Measurements from ENCODE around the gene CEP290.

CEP290 gene

GRCh38 chr12:88141774-88142609 lies at the start of gene CEP290, which contains the start of gene TMTC3:
CEP290 (minus strand) TSS chr12:88142088; CDS start chr12:88141307, 781 bp downstream.
TMTC3 (plus strand) TSS chr12:88142307; CDS start chr12:88148316, 6,009 bp downstream.
- peak; percentile 99 to 100 for DNase-seq (ENCODE audit: low read depth in 2 of 2)
- TF ChIP-seq CTCF (IDR thresholded peaks at IDR 0.05; ENCODE audit: low read depth, low read length) = no peak
- H3K4me3 ChIP-seq (replicated peaks in 1 of 2; ENCODE audit: low read depth in 2 of 2, low read length in 2 of 2) = peak within 1 kb of the TSS; percentile 79 to 93

GRCh38 chr12:88188180-88188579 lies 46.3 kb upstream of the CEP290 start:
- no peak overlapping the region for H3K4me3 ChIP-seq (replicated peaks in 1 of 2; ENCODE audit: low read depth in 2 of 2, low read length in 2 of 2)
- peak in 1 of 2 donors; percentile 59 for DNase-seq (ENCODE audit: low read depth in 2 of 2)
- no peak for TF ChIP-seq CTCF (IDR thresholded peaks at IDR 0.05; ENCODE audit: low read depth, low read length)

- no peak for TF ChIP-seq CTCF (IDR thresholded peaks at IDR 0.05; ENCODE audit: low read depth, low read length)
- DNase-seq (ENCODE audit: low read depth in 2 of 2) = no peak
- no peak overlapping the region for H3K4me3 ChIP-seq (replicated peaks in 1 of 2; ENCODE audit: low read depth in 2 of 2, low read length in 2 of 2)
These were observed 45.7 kb upstream of the CEP290 start for GRCh38 chr12:88187571-88187970.

- H3K4me3 ChIP-seq (replicated peaks in 1 of 2; ENCODE audit: low read depth in 2 of 2, low read length in 2 of 2) = no peak overlapping the region
- TF ChIP-seq CTCF (IDR thresholded peaks at IDR 0.05; ENCODE audit: low read depth, low read length) = no peak
- peak; percentile 46 to 85 for DNase-seq (ENCODE audit: low read depth in 2 of 2)
These were observed 44.1 kb upstream of the CEP290 start for GRCh38 chr12:88185988-88186387.

GRCh38 chr12:88185279-88185678 lies 43.4 kb upstream of the CEP290 start:
- no peak overlapping the region for H3K4me3 ChIP-seq (replicated peaks in 1 of 2; ENCODE audit: low read depth in 2 of 2, low read length in 2 of 2)
- no peak for TF ChIP-seq CTCF (IDR thresholded peaks at IDR 0.05; ENCODE audit: low read depth, low read length)

GRCh38 chr12:88184196-88184595 lies 42.3 kb upstream of the CEP290 start:
- TF ChIP-seq CTCF (IDR thresholded peaks at IDR 0.05; ENCODE audit: low read depth, low read length) = no peak
- no peak for DNase-seq (ENCODE audit: low read depth in 2 of 2)

More at GRCh38 chr12:88185279-88185678, 43.4 kb upstream of the CEP290 start:
- DNase-seq (ENCODE audit: low read depth in 2 of 2) = no peak

More at GRCh38 chr12:88184196-88184595, 42.3 kb upstream of the CEP290 start:
- no peak overlapping the region for H3K4me3 ChIP-seq (replicated peaks in 1 of 2; ENCODE audit: low read depth in 2 of 2, low read length in 2 of 2)

Data from cardiac fibroblast (primary cell).